Skeletal muscle cell (primary cell): ENCODE measurements around the gene RAD51B.
A peak's percentile ranks its signal among the peaks of the same experiment; 100 is the strongest.
"Not testable (repeated sequence)": the region's sequence is repeated elsewhere in the genome, so short reads cannot be mapped to it uniquely, and the experiment has no call there.

Source experiments
- DNase-seq: peaks from one replicate; pipeline ENCODE4 v3.0.0-alpha.2; 2010; ENCODE audit warnings: low read depth
- H3K4me3 ChIP-seq: 2 replicates; pipeline ENCODE4 v1.5.1; 2011; ENCODE audit warnings: low read depth, mild to moderate bottlenecking, control low read depth, low read length, moderate library complexity

Gene RAD51B

GRCh38 chr14:68088451-68088854 is 268.9 kb downstream of the RAD51B start:
- no peak overlapping the region for H3K4me3 ChIP-seq
- DNase-seq: peak; percentile 35

DNA sequence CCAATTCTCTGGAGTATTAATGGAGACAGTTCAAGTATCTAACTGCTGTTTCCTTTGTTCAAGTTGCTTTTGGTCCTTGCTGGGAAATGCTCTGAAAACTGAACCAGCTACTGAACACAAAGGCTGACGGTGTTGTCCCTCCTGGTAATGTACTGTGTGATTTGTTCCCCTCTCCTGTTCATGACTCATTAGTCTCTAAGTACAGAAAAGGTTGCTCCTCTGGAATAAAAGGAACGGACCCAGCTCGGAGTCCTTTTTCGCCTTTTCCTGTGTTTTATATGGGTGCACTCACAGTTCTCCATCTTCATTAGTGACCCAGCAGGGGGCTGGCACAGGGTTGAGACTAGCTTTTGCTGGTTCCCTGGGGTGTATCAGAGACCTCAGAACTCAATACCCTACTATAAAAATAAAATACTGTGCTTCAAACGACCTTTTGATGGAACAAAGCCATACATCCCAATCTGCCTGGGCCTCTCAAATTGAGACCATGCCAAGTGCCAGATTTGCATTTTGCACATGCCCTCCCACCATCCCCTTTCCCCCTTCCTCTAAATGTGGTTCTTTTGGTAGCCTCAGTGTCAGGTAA is 269.7 kb downstream of the RAD51B start:
- H3K4me3 ChIP-seq: no peak overlapping the region
- DNase-seq: peak; percentile 62

DNA sequence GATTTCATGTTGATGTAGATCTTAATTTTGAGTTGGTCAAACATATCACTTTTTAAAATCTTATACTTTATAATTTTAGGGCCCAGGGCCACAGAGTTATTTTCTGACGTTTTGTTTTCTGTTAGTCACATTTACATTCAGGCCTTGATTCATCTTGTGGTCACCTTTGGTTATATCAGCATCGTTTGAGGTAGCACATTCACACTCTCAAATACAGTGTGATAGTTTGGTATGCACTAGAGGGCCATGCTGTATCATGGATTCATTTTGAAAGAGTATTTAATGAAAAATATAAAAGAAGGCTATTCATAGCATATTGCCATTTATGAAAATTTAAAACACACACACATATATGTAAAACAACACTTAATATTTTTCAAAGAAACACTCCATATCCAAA is 274.6 kb downstream of the RAD51B start:
- DNase-seq: no peak
- H3K4me3 ChIP-seq: no peak overlapping the region

DNA sequence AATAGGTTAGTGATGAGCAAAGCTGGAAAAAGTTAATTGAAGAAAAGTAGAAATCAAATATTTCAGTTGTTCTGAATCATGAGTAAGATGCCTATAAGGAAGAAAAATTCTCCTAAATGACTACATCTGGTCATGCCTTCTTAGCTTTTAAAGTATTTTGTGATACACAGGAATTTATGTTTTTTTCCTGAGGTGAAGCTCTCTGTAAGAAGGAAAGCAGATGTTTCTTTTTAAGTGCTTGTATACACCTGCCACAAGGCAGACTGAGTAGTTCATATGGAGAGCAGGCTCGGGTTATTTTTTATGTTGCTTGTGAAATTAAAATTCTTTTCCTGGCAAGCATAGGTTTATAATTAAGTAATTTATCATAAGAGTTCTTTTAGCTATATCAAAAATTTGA is 275.2 kb downstream of the RAD51B start:
- no peak for DNase-seq
- no peak overlapping the region for H3K4me3 ChIP-seq

DNA sequence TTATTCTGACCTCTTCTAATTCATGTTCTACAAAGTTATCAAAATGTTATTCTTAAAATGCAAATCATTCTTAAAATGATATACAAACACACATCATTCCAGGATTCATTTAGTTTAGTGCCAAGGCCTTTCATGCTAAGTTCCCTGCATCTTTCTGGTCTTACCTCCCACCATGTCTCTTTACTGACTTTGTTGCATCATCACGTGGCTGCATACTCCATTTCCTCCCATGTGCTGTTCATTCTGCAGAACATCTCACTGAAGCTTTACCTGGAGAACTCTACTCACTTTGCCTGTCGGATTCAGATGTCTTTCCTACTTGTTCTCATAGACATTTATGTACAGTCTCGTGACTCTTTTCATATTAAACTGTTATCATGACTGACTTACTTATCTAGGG is 278.1 kb downstream of the RAD51B start:
- H3K4me3 ChIP-seq: no peak overlapping the region
- DNase-seq: no peak

DNA sequence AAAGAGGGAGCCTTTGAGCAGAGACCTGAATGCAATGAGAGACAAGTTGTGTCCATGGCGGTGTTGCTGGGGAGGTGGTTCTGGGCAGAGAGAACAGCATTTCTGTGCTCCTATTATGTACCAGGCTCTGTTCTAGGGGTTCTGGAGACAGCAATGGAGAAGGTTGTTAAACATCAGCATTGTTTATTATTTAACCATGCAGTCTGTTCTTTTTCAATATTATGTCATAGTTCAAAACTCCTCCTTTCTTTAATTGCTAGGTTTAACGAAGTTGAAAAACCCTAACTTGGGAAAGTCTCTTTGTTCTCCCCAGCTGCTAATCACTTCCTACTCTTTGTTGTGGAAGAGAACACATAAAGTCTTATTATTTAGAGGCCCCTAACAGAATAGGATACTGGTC is 279.3 kb downstream of the RAD51B start:
- no peak for DNase-seq
- no peak overlapping the region for H3K4me3 ChIP-seq

DNA sequence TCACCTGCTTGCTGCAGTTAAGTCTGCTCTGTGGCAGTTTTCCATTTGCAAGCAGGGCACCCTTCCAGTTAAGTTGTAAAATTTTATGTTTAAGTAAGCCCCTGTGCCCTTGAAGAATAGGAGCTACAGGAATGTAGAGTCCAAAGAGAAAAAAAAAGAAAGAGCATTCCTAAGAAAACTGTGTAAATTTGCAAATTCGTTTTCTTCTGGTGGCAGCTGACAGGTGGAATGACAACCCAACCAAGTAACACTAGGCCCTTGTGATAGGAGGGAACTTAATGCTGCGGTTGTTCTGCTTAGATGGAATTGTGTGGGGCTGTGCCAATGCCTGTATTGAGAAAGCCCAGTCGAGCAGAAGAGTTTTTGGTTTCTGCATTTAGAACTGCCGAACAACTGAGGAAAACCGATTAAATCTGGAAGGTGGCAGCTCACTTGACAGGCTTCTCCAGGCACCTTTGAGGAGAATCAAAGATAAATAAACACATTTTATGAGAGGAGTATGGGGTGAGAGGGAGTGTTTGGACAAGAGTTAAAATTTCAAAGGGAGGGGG is 280.0 kb downstream of the RAD51B start:
- no peak for DNase-seq
- H3K4me3 ChIP-seq: no peak overlapping the region

DNA sequence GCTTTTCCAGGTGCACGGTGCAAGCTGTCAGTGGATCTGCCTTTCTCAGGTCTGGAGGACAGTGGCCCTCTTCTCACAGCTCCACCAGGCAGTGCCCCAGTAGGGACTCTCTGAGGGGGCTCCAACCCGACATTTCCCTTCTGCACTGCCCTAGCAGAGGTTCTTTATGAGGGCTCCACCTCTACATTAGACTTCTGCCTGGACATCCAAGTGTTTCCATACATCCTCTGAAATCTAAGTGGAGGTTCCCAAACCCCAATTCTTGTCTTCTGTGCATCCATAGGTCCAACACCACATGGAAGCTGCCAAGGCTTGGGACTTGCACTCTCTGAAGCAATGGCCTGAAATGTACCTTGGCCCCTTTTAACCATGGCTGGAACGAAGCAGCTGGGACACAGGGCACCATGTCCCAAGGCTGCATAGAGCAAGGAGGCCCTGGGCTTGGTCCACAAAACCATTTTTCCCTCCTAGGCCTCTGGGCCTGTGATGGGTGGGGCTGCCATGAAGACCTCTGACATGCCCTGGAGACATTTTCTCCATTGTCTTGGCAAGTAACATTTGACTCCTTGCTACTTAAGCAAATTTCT is 282.2 kb downstream of the RAD51B start:
- not testable (repeated sequence) for DNase-seq, H3K4me3 ChIP-seq

GRCh38 chr14:68103853-68104252 is 284.3 kb downstream of the RAD51B start:
- no peak overlapping the region for H3K4me3 ChIP-seq
- DNase-seq: no peak

DNA sequence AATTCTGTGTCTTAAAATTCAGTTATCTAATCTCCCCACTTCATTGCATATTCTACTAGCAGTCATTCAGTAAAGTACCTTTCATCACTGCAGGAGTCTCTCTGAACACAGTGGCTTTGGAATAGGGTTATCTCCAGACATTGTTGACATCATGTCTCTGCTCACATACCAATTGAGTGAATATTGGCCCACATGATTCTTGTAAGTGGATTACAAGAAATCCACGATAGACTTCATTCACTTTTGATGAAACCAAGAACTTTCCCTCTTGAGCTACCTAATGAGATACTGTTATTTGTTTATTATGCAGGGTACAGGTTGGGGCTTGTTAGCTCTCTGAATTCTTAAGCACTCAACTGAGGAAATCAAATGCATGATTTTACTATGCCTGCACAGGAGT is 284.9 kb downstream of the RAD51B start:
- no peak overlapping the region for H3K4me3 ChIP-seq
- DNase-seq: no peak

DNA sequence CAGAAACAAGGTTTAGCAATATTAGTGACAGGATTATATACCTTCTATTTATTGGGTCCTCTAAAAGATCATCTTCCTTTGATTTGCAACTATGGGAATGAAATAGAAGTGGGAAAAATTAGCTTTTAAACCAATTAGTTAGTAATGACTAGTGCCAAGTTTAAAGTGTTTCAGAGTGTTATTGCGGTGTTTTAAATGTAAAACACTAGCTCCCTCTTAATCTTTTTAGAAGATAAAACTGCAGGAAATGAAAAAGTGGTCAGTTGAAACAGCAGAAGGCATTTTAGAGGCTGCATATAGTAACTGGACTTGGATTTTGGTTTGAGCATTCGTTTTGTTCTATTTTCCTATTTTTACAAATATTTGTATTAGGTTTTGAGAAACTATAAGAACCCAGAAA is 286.2 kb downstream of the RAD51B start:
- DNase-seq: no peak
- H3K4me3 ChIP-seq: no peak overlapping the region

GRCh38 chr14:68106456-68106855 is 286.9 kb downstream of the RAD51B start:
- no peak for DNase-seq
- H3K4me3 ChIP-seq: no peak overlapping the region

DNA sequence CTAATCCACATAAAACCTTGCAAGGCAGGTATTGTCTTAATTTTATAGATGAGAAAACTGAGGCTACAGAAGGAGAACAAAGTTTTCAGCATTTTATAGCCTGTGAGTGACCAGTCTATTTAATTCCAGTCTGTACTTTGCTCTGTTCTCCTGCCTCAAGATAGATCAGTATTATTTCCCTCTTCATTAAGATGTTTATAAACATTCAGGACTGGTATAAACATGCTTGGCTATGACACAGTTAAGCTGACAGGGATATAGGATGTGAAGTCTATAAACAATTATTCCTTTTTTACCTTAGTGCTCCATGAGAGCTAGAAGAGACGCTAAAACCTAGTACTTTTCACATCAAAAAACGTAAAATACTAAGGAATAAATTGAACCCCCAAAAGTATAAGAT is 287.3 kb downstream of the RAD51B start:
- no peak overlapping the region for H3K4me3 ChIP-seq
- DNase-seq: no peak

- no peak for DNase-seq
- no peak overlapping the region for H3K4me3 ChIP-seq
These were observed 289.7 kb downstream of the RAD51B start for GRCh38 chr14:68109132-68109900.

- DNase-seq: no peak
- no peak overlapping the region for H3K4me3 ChIP-seq
These were observed 291.7 kb downstream of the RAD51B start for GRCh38 chr14:68111097-68111852.

- no peak overlapping the region for H3K4me3 ChIP-seq
- DNase-seq: no peak
These were observed 292.3 kb downstream of the RAD51B start for GRCh38 chr14:68111853-68112270.

GRCh38 chr14:68112442-68112841 is 292.9 kb downstream of the RAD51B start:
- no peak overlapping the region for H3K4me3 ChIP-seq

GRCh38 chr14:68113343-68113930 is 293.9 kb downstream of the RAD51B start:
- DNase-seq: no peak
- no peak overlapping the region for H3K4me3 ChIP-seq

More at GRCh38 chr14:68112442-68112841, 292.9 kb downstream of the RAD51B start:
- DNase-seq: no peak

DNA sequence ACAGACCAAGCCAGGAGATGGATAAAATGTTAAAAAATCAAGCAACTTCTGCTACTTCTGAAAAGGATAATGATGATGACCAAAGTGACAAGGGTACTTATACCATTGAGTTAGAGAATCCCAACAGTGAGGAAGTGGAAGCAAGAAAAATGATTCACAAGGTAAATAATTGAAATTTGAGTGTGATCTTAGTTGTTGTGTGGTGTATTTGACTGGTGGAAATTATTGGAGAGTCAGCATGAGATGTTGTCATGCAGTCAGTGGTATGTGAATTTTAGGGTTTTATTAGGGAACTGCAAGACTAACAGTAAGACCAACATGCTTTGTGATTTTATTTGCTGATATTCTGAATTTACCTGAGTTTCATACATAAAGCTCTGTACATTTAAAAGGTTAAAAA is 296.4 kb downstream of the RAD51B start:
- H3K4me3 ChIP-seq, DNase-seq: not testable (repeated sequence)

- no peak for DNase-seq
- H3K4me3 ChIP-seq: no peak overlapping the region
These were observed 303.1 kb downstream of the RAD51B start for GRCh38 chr14:68122651-68123050.
